Fibroblast of skin of abdomen (primary cell): ENCODE data around the gene CHDH.

Source experiments
- DNase-seq: peaks from one replicate; pipeline ENCODE4 v3.0.0-alpha.2; 2013

Gene CHDH

GRCh38 chr3:53806182-53807116 lies 39.8 kb downstream of the CHDH start:
- DNase-seq: peak; percentile 84

GRCh38 chr3:53805463-53806159 lies 40.6 kb downstream of the CHDH start:
- DNase-seq: no peak

GRCh38 chr3:53804697-53805462 lies 41.3 kb downstream of the CHDH start:
- DNase-seq: peak; percentile 91

GRCh38 chr3:53803816-53804695 lies 42.2 kb downstream of the CHDH start:
- peak; percentile 59 for DNase-seq

GRCh38 chr3:53803124-53803815 lies 42.9 kb downstream of the CHDH start:
- DNase-seq: no peak

- no peak for DNase-seq
Observed at GRCh38 chr3:53802256-53802880, 43.9 kb downstream of the CHDH start.

- no peak for DNase-seq
Observed at GRCh38 chr3:53801319-53801718, 44.9 kb downstream of the CHDH start.

- no peak for DNase-seq
Observed at GRCh38 chr3:53800041-53800906, 45.9 kb downstream of the CHDH start.

GRCh38 chr3:53799338-53799865 lies 46.8 kb downstream of the CHDH start:
- DNase-seq: no peak

- DNase-seq: no peak
Observed at GRCh38 chr3:53798144-53798543, 48.1 kb downstream of the CHDH start.

GRCh38 chr3:53795789-53796560 lies 50.2 kb downstream of the CHDH start:
- no peak for DNase-seq

GRCh38 chr3:53795176-53795575 lies 51.0 kb downstream of the CHDH start:
- no peak for DNase-seq

GRCh38 chr3:53794597-53794996 lies 51.6 kb downstream of the CHDH start:
- DNase-seq: peak; percentile 53

GRCh38 chr3:53792866-53793265 lies 53.4 kb downstream of the CHDH start:
- no peak for DNase-seq

GRCh38 chr3:53791317-53791716 lies 54.9 kb downstream of the CHDH start:
- DNase-seq: no peak

GRCh38 chr3:53790470-53790869 lies 55.7 kb downstream of the CHDH start:
- DNase-seq: no peak

GRCh38 chr3:53789459-53789858 lies 56.8 kb downstream of the CHDH start:
- DNase-seq: no peak

GRCh38 chr3:53788038-53788437 lies 58.2 kb downstream of the CHDH start:
- no peak for DNase-seq

GRCh38 chr3:53787016-53787415 lies 59.2 kb downstream of the CHDH start:
- DNase-seq: no peak
